Measurements from ENCODE around the gene ZNF385D. TPM values are rescaled to one million over a fixed set of nuclear protein-coding genes. Genes with fewer than 3 reads are reported as not detected.

ZNF385D gene
- total RNA-seq, 4 donors from 2014 or later = 0.26 to 53.6 (median 19.2) TPM

DNA sequence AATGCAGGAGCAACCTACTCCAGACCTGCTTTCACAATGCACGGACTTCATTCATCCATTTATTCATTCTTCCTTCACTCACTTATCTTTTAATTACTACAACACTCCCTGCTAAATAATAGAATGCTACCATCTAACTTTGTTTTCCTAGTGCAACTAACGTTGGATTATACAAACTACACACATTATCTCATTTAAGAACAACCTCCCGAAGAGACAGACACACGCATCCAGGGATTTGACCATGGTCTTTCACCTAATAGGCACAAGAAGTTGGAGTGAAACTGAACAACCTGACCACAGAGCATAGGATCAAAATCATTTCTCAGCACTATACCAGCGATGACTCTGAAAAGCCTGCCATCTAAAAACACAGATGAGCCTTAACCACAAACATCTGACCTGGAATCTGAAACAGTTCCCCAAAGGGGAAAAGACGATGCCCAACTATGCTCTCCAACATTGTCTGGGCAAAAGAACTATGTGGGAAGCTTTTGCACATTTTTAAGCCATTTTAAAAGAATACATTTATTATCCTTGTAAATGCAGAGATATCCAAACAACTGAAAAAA is 21.0 kb downstream of the ZNF385D start:
- intact Hi-C loops (cut with DNase I; ENCODE audit: low total_unique reads) = no loop called here
- no peak overlapping the region for H3K4me3 ChIP-seq
- no peak overlapping the region for H3K27ac ChIP-seq
- no peaks in the 10 kb centered on the region for H3K4me1 ChIP-seq
- DNase-seq = no peak
- TF ChIP-seq, protein P1, sequence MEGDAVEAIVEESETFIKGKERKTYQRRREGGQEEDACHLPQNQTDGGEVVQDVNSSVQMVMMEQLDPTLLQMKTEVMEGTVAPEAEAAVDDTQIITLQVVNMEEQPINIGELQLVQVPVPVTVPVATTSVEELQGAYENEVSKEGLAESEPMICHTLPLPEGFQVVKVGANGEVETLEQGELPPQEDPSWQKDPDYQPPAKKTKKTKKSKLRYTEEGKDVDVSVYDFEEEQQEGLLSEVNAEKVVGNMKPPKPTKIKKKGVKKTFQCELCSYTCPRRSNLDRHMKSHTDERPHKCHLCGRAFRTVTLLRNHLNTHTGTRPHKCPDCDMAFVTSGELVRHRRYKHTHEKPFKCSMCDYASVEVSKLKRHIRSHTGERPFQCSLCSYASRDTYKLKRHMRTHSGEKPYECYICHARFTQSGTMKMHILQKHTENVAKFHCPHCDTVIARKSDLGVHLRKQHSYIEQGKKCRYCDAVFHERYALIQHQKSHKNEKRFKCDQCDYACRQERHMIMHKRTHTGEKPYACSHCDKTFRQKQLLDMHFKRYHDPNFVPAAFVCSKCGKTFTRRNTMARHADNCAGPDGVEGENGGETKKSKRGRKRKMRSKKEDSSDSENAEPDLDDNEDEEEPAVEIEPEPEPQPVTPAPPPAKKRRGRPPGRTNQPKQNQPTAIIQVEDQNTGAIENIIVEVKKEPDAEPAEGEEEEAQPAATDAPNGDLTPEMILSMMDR (IDR thresholded peaks at IDR 0.05) = no peak
- no peak for TF ChIP-seq POLR2A (IDR thresholded peaks at IDR 0.05)
- H3K36me3 ChIP-seq = no peaks in the 10 kb centered on the region
- H3K27me3 ChIP-seq = no peaks in the 10 kb centered on the region
- no peaks in the 10 kb centered on the region for H3K9me3 ChIP-seq

DNA sequence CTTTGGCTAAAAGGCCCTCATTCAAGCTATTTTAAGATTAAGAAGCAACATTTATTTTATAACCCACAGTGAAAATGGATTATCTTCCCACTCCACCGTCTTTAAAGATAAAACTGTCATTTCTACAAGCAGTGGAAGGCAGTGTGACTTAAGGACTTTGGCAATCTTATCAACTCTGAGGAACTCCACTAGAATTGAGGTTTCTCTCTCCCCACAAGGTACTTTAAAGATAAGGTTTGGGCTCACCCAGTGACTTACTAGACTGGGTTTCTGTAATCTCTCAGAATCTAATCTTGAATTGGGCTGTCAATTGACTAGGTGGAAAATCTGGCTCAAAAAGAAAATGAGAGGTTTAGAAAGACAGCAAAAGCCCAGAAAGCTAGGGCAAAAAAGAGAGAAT is 21.7 kb downstream of the ZNF385D start:
- TF ChIP-seq, protein P1 (IDR thresholded peaks at IDR 0.05) = no peak
- TF ChIP-seq POLR2A (IDR thresholded peaks at IDR 0.05) = no peak
- no peak for DNase-seq
- Histone ChIP-seq H3K27me3 (no peaks in the 10 kb centered on the region), H3K4me1 (no peaks in the 10 kb centered on the region), H3K4me3 (no peak overlapping the region), H3K27ac (no peak overlapping the region), H3K9me3 (no peaks in the 10 kb centered on the region), H3K36me3 (no peaks in the 10 kb centered on the region)
- intact Hi-C loops (cut with DNase I; ENCODE audit: low total_unique reads) = no loop called here

DNA sequence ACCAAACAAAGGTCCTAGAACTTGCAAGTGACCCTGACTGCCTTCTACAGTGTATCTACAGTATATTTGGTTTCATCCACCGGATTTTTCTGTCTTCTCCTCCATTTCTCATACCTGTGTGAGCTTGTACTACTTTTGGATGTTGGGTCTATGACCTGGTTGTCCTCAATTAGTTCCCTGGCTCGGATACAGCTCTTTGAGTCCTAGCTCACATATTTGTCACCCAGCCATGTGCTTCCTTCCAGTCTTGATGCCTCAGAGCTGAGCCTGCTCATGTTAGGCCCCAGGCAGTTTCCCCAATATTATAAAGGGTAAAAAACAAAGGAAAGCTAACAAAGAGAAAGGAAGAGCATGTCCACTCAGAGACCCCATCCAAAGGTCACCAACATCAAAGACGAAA is 28.2 kb downstream of the ZNF385D start:
- Histone ChIP-seq H3K36me3 (no peaks in the 10 kb centered on the region), H3K27ac (no peak overlapping the region), H3K4me3 (no peak overlapping the region), H3K27me3 (no peaks in the 10 kb centered on the region), H3K4me1 (no peaks in the 10 kb centered on the region), H3K9me3 (no peaks in the 10 kb centered on the region)
- no peak for TF ChIP-seq POLR2A (IDR thresholded peaks at IDR 0.05)
- intact Hi-C loops (cut with DNase I; ENCODE audit: low total_unique reads) = no loop called here
- DNase-seq = no peak

DNA sequence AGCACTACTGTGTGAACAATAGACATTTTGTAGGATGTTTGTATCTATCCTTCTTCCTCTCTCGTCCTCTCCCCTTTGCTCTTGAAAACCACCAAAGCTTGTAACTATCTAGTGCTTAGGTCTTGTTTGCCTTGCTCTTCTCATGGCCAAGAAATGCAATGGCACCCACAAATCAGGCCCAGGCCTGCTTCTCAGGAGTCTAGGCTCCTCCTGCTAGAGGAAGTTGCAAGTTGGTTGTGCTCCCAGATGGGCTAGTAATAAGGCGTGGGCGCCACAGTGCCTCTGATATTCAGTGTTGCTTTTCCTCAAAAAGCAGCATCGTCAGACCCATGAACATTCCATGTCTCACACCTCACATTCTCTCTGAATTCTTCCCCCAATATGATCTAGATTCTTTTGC is 28.7 kb downstream of the ZNF385D start:
- no peak for DNase-seq

DNA sequence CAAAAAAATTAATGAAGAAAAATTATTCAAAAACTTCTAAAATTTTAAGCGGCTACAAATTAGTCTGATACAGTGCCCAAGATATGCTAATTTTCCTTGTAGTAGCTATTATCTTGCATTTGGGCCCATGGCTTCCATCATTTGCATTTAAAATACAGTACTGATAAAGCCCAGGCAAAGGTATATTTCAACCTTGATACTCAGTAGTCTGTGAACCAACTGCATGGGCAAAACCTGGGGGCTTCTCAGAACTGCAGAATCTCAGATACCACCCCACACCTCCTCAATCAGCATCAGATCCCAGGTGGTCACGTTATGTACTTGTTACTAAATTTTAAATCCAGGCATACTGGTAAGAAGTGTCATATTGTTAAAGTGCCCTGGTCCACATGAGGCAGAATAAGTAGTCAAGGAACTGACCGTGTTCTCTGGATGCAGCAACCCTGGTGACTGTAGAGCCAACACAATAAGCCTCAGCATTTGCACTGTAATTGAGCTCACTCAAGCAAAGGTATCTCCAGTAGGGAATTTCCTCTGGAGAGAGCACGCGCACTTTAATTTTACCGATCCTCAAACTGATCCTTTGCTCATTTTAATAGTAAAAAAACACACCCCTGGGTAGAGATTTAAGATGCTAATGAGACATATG is 31.9 kb downstream of the ZNF385D start:
- Histone ChIP-seq H3K27ac (no peak overlapping the region), H3K4me3 (no peak overlapping the region), H3K27me3 (no peaks in the 10 kb centered on the region), H3K9me3 (no peaks in the 10 kb centered on the region), H3K36me3 (no peaks in the 10 kb centered on the region), H3K4me1 (no peaks in the 10 kb centered on the region)
- intact Hi-C loops (cut with DNase I; ENCODE audit: low total_unique reads) = no loop called here
- TF ChIP-seq POLR2A (IDR thresholded peaks at IDR 0.05) = no peak
- TF ChIP-seq, protein P1 (IDR thresholded peaks at IDR 0.05) = no peak
- DNase-seq = no peak

More for the DNA sequence above, 28.7 kb downstream of the ZNF385D start:
- Histone ChIP-seq H3K27me3 (no peaks in the 10 kb centered on the region), H3K36me3 (no peaks in the 10 kb centered on the region), H3K9me3 (no peaks in the 10 kb centered on the region), H3K27ac (no peak overlapping the region), H3K4me3 (no peak overlapping the region), H3K4me1 (no peaks in the 10 kb centered on the region)
- intact Hi-C loops (cut with DNase I; ENCODE audit: low total_unique reads) = no loop called here
- no peak for TF ChIP-seq POLR2A (IDR thresholded peaks at IDR 0.05)
- TF ChIP-seq, protein P1 (IDR thresholded peaks at IDR 0.05) = no peak

All from uterus (tissue), 4 donors.